Measurements from ENCODE around the gene EDEM1. TPM values are rescaled to one million over a fixed set of nuclear protein-coding genes. Genes with fewer than 3 reads are reported as not detected.

The EDEM1 gene
- total RNA-seq, 1 experiment from 2014 or later: 22.4 TPM

- CTCF ChIA-PET: interaction anchor here (0.7 kb wide), 1 partner anchor 14 kb away, joined by 4 read pairs; no protein-coding TSS in a partner anchor
- H3K36me3 Mint-ChIP-seq: peaks cover 3% of the 10 kb centered on the region; the same call in 1 of the 2 replicates
- ATAC-seq: no peak
- no peak overlapping the region for H3K27ac Mint-ChIP-seq
- H3K27me3 Mint-ChIP-seq (ENCODE audit: low read depth): no peaks in the 10 kb centered on the region; the same call in 1 of the 2 replicates
- no peaks in the 10 kb centered on the region for H3K9me3 Mint-ChIP-seq
- POLR2A ChIA-PET: no interaction called here
- H3K4me3 Mint-ChIP-seq: no peak overlapping the region
- no peak for TF ChIP-seq HMGXB4 (CRISPR knock-in tag; IDR thresholded peaks at IDR 0.05)
- TF ChIP-seq ZSCAN18 (CRISPR knock-in tag; IDR thresholded peaks at IDR 0.05): no peak
- TF ChIP-seq ESRRA (CRISPR knock-in tag; IDR thresholded peaks at IDR 0.05; ENCODE audit: borderline replicate concordance): no peak
- TF ChIP-seq JUN (CRISPR knock-in tag; IDR thresholded peaks at IDR 0.05): no peak
- no peak for TF ChIP-seq NFYB (CRISPR knock-in tag; conservative IDR thresholded peaks at IDR 0.05; ENCODE audit: low read depth)
- no peak for TF ChIP-seq KAT7 (CRISPR knock-in tag; IDR thresholded peaks at IDR 0.05; ENCODE audit: borderline replicate concordance)
- no peak for TF ChIP-seq CBFB (CRISPR knock-in tag; IDR thresholded peaks at IDR 0.05; ENCODE audit: low read depth)
- TF ChIP-seq NFATC4 (CRISPR knock-in tag; IDR thresholded peaks at IDR 0.05): no peak
- TF ChIP-seq CTCF (IDR thresholded peaks at IDR 0.05): no peak
- TF ChIP-seq EMX1 (CRISPR knock-in tag; IDR thresholded peaks at IDR 0.05): no peak
- no peak for TF ChIP-seq ZNF416 (CRISPR knock-in tag; IDR thresholded peaks at IDR 0.05)
- no peak for TF ChIP-seq RORB (CRISPR knock-in tag; IDR thresholded peaks at IDR 0.05)
- no peak for DNase-seq (ENCODE audit: low spot score)
- peaks cover 22% of the 10 kb centered on the region for H3K4me1 Mint-ChIP-seq
These were observed 3.0 kb upstream of the EDEM1 start for GRCh38 chr3:5184499-5184898.

- H3K27me3 Mint-ChIP-seq (ENCODE audit: low read depth): no peaks in the 10 kb centered on the region; the same call in 1 of the 2 replicates
- ChIA-PET POLR2A (no interaction called here), CTCF (no interaction called here)
- H3K27ac Mint-ChIP-seq: no peak overlapping the region
- H3K4me1 Mint-ChIP-seq: peaks cover 26% of the 10 kb centered on the region
- TF ChIP-seq CDX4 (CRISPR knock-in tag; IDR thresholded peaks at IDR 0.05; ENCODE audit: borderline replicate concordance) (no peak), PRRX2 (CRISPR knock-in tag; IDR thresholded peaks at IDR 0.05) (no peak), MLX (CRISPR knock-in tag; IDR thresholded peaks at IDR 0.05) (no peak), PREB (CRISPR knock-in tag; IDR thresholded peaks at IDR 0.05; ENCODE audit: borderline replicate concordance) (no peak), ELF4 (CRISPR knock-in tag; IDR thresholded peaks at IDR 0.05; ENCODE audit: low read depth) (no peak), ZBTB21 (CRISPR knock-in tag; IDR thresholded peaks at IDR 0.05; ENCODE audit: borderline replicate concordance) (no peak), ZNF423 (CRISPR knock-in tag; IDR thresholded peaks at IDR 0.05) (no peak), ZNF396 (CRISPR knock-in tag; IDR thresholded peaks at IDR 0.05; ENCODE audit: borderline replicate concordance) (no peak), TCF7 (CRISPR knock-in tag; IDR thresholded peaks at IDR 0.05; ENCODE audit: low read depth) (no peak), ZNF219 (CRISPR knock-in tag; IDR thresholded peaks at IDR 0.05; ENCODE audit: borderline replicate concordance) (no peak), ATF1 (CRISPR knock-in tag; IDR thresholded peaks at IDR 0.05) (no peak), ZNF263 (CRISPR knock-in tag; IDR thresholded peaks at IDR 0.05; ENCODE audit: low read depth) (no peak), JUN (CRISPR knock-in tag; IDR thresholded peaks at IDR 0.05) (no peak), MXD4 (CRISPR knock-in tag; IDR thresholded peaks at IDR 0.05; ENCODE audit: borderline replicate concordance) (no peak), AR (CRISPR knock-in tag; IDR thresholded peaks at IDR 0.05) (no peak), NR1H2 (CRISPR knock-in tag; IDR thresholded peaks at IDR 0.05) (no peak)
- no peak for ATAC-seq
- H3K9me3 Mint-ChIP-seq: no peaks in the 10 kb centered on the region
- DNase-seq (ENCODE audit: low spot score): no peak
- H3K4me3 Mint-ChIP-seq: no peak overlapping the region
- H3K36me3 Mint-ChIP-seq: peaks cover 5% of the 10 kb centered on the region
These were observed 2.3 kb upstream of the EDEM1 start for GRCh38 chr3:5185093-5185673.

All from WTC11 (cell line).